ENCODE results near the gene ATP6V1A. TPM values are rescaled to one million over a fixed set of nuclear protein-coding genes. Genes with fewer than 3 reads are reported as not detected.

The ATP6V1A gene
- total RNA-seq, 1 donor from 2014 or later: 123 TPM

GRCh38 chr3:113783980-113784379 lies 37.1 kb downstream of the ATP6V1A start:
- Histone ChIP-seq H3K27ac (ENCODE audit: low read depth, low read length) (peak overlapping the region; percentile 95), H2AFZ (ENCODE audit: low read depth, low read length) (peak overlapping the region; percentile 51), H3K9ac (ENCODE audit: low read length) (peak overlapping the region; percentile 71), H3K4me2 (ENCODE audit: low read length) (peak overlapping the region; percentile 68), H3K79me2 (ENCODE audit: insufficient read depth, low read length) (no peaks in the 10 kb centered on the region), H3K36me3 (ENCODE audit: insufficient read depth, low read length) (peaks cover 3% of the 10 kb centered on the region), H4K20me1 (ENCODE audit: insufficient read depth, low read length) (no peaks in the 10 kb centered on the region), H3K4me1 (ENCODE audit: insufficient read depth, low read length) (peaks cover 11% of the 10 kb centered on the region), H3K9me3 (ENCODE audit: insufficient read depth, low read depth, low read length) (no peaks in the 10 kb centered on the region), H3K4me3 (ENCODE audit: insufficient read depth, low read depth, low read length) (no peak overlapping the region), H3K27me3 (ENCODE audit: insufficient read depth, low read length) (no peaks in the 10 kb centered on the region)
- H3K27me3 Mint-ChIP-seq (ENCODE audit: low read depth, unreplicated experiment): no peaks in the 10 kb centered on the region
- H3K4me1 Mint-ChIP-seq (ENCODE audit: low read depth, unreplicated experiment): peaks cover 12% of the 10 kb centered on the region
- peaks cover 7% of the 10 kb centered on the region for H3K36me3 Mint-ChIP-seq (ENCODE audit: low read depth, unreplicated experiment)
- no peaks in the 10 kb centered on the region for H3K9me3 Mint-ChIP-seq (ENCODE audit: unreplicated experiment)
- H3K4me3 Mint-ChIP-seq (ENCODE audit: unreplicated experiment): peak overlapping the region; percentile 28
- DNase-seq (ENCODE audit: low read depth) (peak; percentile 6), FAIRE-seq (peak; percentile 9)
- H3K27ac Mint-ChIP-seq (ENCODE audit: unreplicated experiment): peak overlapping the region; percentile 100
- TF ChIP-seq CTCF (IDR thresholded peaks at IDR 0.05; ENCODE audit: insufficient read depth, low read depth, low read length) (no peak), EZH2 (IDR thresholded peaks at IDR 0.05; ENCODE audit: insufficient read depth, low read length) (no peak)

- Mint-ChIP-seq H3K4me1 (ENCODE audit: low read depth, unreplicated experiment) (peaks cover 7% of the 10 kb centered on the region), H3K27me3 (ENCODE audit: low read depth, unreplicated experiment) (no peaks in the 10 kb centered on the region), H3K4me3 (ENCODE audit: unreplicated experiment) (no peak overlapping the region), H3K9me3 (ENCODE audit: unreplicated experiment) (no peaks in the 10 kb centered on the region), H3K36me3 (ENCODE audit: low read depth, unreplicated experiment) (peaks cover 8% of the 10 kb centered on the region), H3K27ac (ENCODE audit: unreplicated experiment) (peak overlapping the region; percentile 13)
- TF ChIP-seq EZH2 (IDR thresholded peaks at IDR 0.05; ENCODE audit: insufficient read depth, low read length) (no peak), CTCF (IDR thresholded peaks at IDR 0.05; ENCODE audit: insufficient read depth, low read depth, low read length) (no peak)
- no peak overlapping the region for H3K4me2 ChIP-seq (ENCODE audit: low read length)
- no peak for DNase-seq (ENCODE audit: low read depth)
- no peak overlapping the region for H2AFZ ChIP-seq (ENCODE audit: low read depth, low read length)
- no peaks in the 10 kb centered on the region for H3K9me3 ChIP-seq (ENCODE audit: insufficient read depth, low read depth, low read length)
- H3K27ac ChIP-seq (ENCODE audit: low read depth, low read length): no peak overlapping the region
- no peak for FAIRE-seq
- H3K79me2 ChIP-seq (ENCODE audit: insufficient read depth, low read length): no peaks in the 10 kb centered on the region
- H3K4me1 ChIP-seq (ENCODE audit: insufficient read depth, low read length): no peaks in the 10 kb centered on the region
- H3K27me3 ChIP-seq (ENCODE audit: insufficient read depth, low read length): no peaks in the 10 kb centered on the region
- H3K9ac ChIP-seq (ENCODE audit: low read length): no peak overlapping the region
- H3K4me3 ChIP-seq (ENCODE audit: insufficient read depth, low read depth, low read length): no peak overlapping the region
- H4K20me1 ChIP-seq (ENCODE audit: insufficient read depth, low read length): no peaks in the 10 kb centered on the region
- H3K36me3 ChIP-seq (ENCODE audit: insufficient read depth, low read length): peaks cover 5% of the 10 kb centered on the region
These were observed 44.5 kb downstream of the ATP6V1A start for GRCh38 chr3:113791381-113791780.

GRCh38 chr3:113794526-113794925 lies 47.7 kb downstream of the ATP6V1A start:
- H3K9ac ChIP-seq (ENCODE audit: low read length): no peak overlapping the region
- Mint-ChIP-seq H3K4me3 (ENCODE audit: unreplicated experiment) (no peak overlapping the region), H3K27me3 (ENCODE audit: low read depth, unreplicated experiment) (no peaks in the 10 kb centered on the region), H3K4me1 (ENCODE audit: low read depth, unreplicated experiment) (peaks cover 5% of the 10 kb centered on the region), H3K36me3 (ENCODE audit: low read depth, unreplicated experiment) (peaks cover 3% of the 10 kb centered on the region), H3K9me3 (ENCODE audit: unreplicated experiment) (no peaks in the 10 kb centered on the region), H3K27ac (ENCODE audit: unreplicated experiment) (no peak overlapping the region)
- H3K9me3 ChIP-seq (ENCODE audit: insufficient read depth, low read depth, low read length): no peaks in the 10 kb centered on the region
- DNase-seq (ENCODE audit: low read depth) (no peak), FAIRE-seq (no peak)
- no peaks in the 10 kb centered on the region for H3K4me1 ChIP-seq (ENCODE audit: insufficient read depth, low read length)
- no peak overlapping the region for H3K27ac ChIP-seq (ENCODE audit: low read depth, low read length)
- H3K79me2 ChIP-seq (ENCODE audit: insufficient read depth, low read length): no peaks in the 10 kb centered on the region
- H3K4me3 ChIP-seq (ENCODE audit: insufficient read depth, low read depth, low read length): no peak overlapping the region
- no peaks in the 10 kb centered on the region for H3K27me3 ChIP-seq (ENCODE audit: insufficient read depth, low read length)
- H4K20me1 ChIP-seq (ENCODE audit: insufficient read depth, low read length): no peaks in the 10 kb centered on the region
- TF ChIP-seq EZH2 (IDR thresholded peaks at IDR 0.05; ENCODE audit: insufficient read depth, low read length) (no peak), CTCF (IDR thresholded peaks at IDR 0.05; ENCODE audit: insufficient read depth, low read depth, low read length) (no peak)
- peaks cover 13% of the 10 kb centered on the region for H3K36me3 ChIP-seq (ENCODE audit: insufficient read depth, low read length)
- H2AFZ ChIP-seq (ENCODE audit: low read depth, low read length): no peak overlapping the region
- no peak overlapping the region for H3K4me2 ChIP-seq (ENCODE audit: low read length)

Data from astrocyte (in vitro differentiated cells and primary cell).